AG09319 (cell line): ENCODE data around the gene NECAP2.

ENCODE experiments used
- DNase-seq: peaks from one replicate; pipeline ENCODE4 v3.0.0-alpha.2; 2010; ENCODE audit warnings: low read depth; ENCODE audit errors: extremely low read depth
- TF ChIP-seq, protein P1 (sequence below): IDR thresholded peaks from 2 replicates; pipeline ENCODE4 v1.5.1; 2011; ENCODE audit warnings: low read depth, mild to moderate bottlenecking, inconsistent platforms, low read length, moderate library complexity

The NECAP2 gene

GRCh38 chr1:16433030-16433429 is 7.5 kb upstream of the NECAP2 start:
- TF ChIP-seq, protein P1, sequence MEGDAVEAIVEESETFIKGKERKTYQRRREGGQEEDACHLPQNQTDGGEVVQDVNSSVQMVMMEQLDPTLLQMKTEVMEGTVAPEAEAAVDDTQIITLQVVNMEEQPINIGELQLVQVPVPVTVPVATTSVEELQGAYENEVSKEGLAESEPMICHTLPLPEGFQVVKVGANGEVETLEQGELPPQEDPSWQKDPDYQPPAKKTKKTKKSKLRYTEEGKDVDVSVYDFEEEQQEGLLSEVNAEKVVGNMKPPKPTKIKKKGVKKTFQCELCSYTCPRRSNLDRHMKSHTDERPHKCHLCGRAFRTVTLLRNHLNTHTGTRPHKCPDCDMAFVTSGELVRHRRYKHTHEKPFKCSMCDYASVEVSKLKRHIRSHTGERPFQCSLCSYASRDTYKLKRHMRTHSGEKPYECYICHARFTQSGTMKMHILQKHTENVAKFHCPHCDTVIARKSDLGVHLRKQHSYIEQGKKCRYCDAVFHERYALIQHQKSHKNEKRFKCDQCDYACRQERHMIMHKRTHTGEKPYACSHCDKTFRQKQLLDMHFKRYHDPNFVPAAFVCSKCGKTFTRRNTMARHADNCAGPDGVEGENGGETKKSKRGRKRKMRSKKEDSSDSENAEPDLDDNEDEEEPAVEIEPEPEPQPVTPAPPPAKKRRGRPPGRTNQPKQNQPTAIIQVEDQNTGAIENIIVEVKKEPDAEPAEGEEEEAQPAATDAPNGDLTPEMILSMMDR, result no peak

DNA sequence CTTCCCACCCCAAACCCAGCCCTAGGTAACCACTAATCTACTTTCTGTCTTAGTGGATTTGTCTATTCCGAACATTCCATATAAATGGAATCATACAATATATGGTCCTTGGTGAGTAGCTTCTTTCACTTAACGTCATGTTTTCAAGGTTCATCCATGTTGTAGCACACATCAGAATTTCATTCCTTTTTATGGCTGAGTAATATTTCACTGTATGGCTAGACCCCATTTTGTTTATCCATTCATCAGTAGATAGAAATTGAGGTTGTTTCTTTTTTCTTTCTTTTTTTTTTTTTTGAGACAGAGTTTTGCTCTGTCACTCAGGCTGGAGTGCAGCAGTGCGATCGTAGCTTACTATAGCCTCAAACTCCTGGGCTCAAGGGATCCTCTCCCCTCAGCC is 6.5 kb upstream of the NECAP2 start:
- DNase-seq, result no peak
- TF ChIP-seq, protein P1, result no peak

More at GRCh38 chr1:16433030-16433429, 7.5 kb upstream of the NECAP2 start:
- DNase-seq, result no peak

DNA sequence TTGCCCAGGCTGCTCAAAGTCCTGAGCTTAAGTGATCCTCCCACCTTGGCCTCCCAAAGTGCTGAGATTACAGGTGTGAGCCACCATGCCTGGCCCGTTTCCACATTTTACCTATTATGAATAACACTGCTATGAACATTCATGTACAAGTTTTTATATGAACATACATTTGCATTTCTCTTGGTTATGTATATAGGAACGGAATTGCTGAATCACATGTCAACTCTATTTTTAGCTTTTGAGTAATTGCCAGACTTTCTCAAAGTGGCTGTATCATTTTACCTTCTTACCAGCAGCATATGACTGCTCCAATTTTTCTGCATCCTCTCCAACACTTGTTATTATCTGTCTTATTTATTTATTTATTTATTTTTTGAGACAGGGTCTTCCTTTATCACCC is 6.0 kb upstream of the NECAP2 start:
- DNase-seq, result no peak
- TF ChIP-seq, protein P1, result no peak

DNA sequence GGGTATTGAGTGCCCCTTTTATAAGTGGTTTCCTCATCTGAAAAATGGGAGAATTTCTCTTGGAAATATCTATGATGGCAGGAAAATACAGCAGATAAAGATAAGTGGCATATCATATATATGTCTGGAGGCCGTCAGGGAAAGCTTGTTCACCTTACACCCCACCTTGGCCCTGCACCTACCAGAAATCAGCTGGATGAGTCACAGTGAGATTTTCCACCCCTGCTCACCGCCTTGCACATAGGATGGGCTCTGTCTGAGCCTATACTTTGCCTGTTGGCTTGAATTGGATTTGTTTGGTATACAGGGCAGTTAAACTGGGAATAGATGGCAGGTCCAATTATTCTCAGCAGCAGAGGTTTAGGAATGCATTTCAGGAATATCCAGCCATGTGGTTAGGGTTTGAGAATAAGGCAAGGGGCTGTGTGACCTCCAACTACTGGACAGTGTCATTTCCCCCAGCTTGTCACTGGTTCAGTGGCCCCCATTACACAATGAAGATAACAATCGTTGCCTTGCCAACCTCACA is 3.5 kb upstream of the NECAP2 start, which contains the start of gene SPATA21:
TSS of gene SPATA21 (minus strand) at position 479 of the 529 bp plus-strand sequence. CDS start 6,053 bp downstream, outside the sequence.
- TF ChIP-seq, protein P1, result no peak
- no peak for DNase-seq

GRCh38 chr1:16438516-16438915 is 2.0 kb upstream of the NECAP2 start:
- no peak for DNase-seq
- TF ChIP-seq, protein P1, result no peak

- no peak for DNase-seq
Measured at GRCh38 chr1:16438924-16439323, 1.6 kb upstream of the NECAP2 start.

DNA sequence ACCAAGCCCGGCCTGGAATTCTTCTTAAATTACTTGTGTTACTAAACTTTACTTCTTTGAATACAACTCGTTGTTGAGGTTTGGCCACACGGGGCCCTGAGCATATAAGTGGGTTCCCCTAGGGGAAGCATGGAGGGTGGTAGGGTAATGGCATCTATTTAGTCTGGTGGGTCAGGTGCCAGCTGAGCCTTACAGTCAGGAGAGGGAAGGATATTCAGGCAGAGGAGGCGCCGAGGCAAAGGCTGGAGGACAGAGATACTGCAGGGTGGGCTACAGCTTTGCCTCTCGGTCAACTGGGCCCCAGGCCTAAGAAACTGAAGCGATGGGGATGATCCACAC is 424 bp upstream of the NECAP2 start:
- DNase-seq, result no peak

More at GRCh38 chr1:16438924-16439323, 1.6 kb upstream of the NECAP2 start:
- TF ChIP-seq, protein P1, result no peak

More for the DNA sequence above, 424 bp upstream of the NECAP2 start:
- TF ChIP-seq, protein P1, result no peak
